Muscle of leg (tissue), 16 donors: Measurements from ENCODE around the gene CENPP. TPM values are rescaled to one million over a fixed set of nuclear protein-coding genes. Genes with fewer than 3 reads are reported as not detected.

Experiments used
- DNase-seq: peaks from one replicate; pipeline ENCODE4 v3.0.0; 2013
- H3K27ac ChIP-seq: one replicate; pipeline ENCODE4 v1.5.1; 2013; ENCODE audit warnings: mild to moderate bottlenecking, low read length, control low read depth
- H3K27me3 ChIP-seq: one replicate; pipeline ENCODE4 v1.6.1; 2013; ENCODE audit warnings: low read length; ENCODE audit not compliant: control insufficient read depth, insufficient read depth
- H3K36me3 ChIP-seq: one replicate; pipeline ENCODE4 v1.6.1; 2013; ENCODE audit warnings: low read length; ENCODE audit not compliant: control insufficient read depth, insufficient read depth
- H3K4me1 ChIP-seq: one replicate; pipeline ENCODE4 v1.6.1; 2013; ENCODE audit warnings: low read length; ENCODE audit not compliant: control insufficient read depth, insufficient read depth
- H3K4me3 ChIP-seq: one replicate; pipeline ENCODE4 v1.5.1; 2013; ENCODE audit warnings: low read length, control low read depth
- H3K9me3 ChIP-seq: replicated peaks from 2 replicates; pipeline ENCODE4 v1.6.1; 2013; ENCODE audit warnings: low read depth, low read length; ENCODE audit not compliant: control insufficient read depth
- WGBS: methylation state at CpG from one replicate; pipeline ENCODE4 v1.1.5; 2013; ENCODE audit warnings: missing lambda C conversion rate; ENCODE audit not compliant: insufficient coverage; 5-methylcytosine and 5-hydroxymethylcytosine counted together
- long read RNA-seq, 11 donors: transcript quantifications; one replicate each; lab custom pipeline, GENCODE V29; 2026
- polyA plus RNA-seq, 8 donors: library from polyadenylated mRNA; unstranded; fragments of 120-200 nt; gene quantifications; one replicate each; pipeline versions ENCODE4 v1.2.1 to v1.2.3, GENCODE V29; 2013; ENCODE audit warnings: inconsistent platforms in 1 of 8, low replicate concordance in 1 of 8; ENCODE audit not compliant: insufficient read length in 8 of 8, insufficient read depth in 1 of 8
- total RNA-seq: library from RNA; stranded (reverse); fragments of 120-200 nt; gene quantifications from one replicate; pipeline ENCODE4 v1.2.4, GENCODE V29; 2013

The CENPP gene
- total RNA-seq (6.4 TPM), polyA plus RNA-seq (1 to 10 TPM; 3.6 to 6.4 (median 5.1) TPM)
- long read RNA-seq, donor 1, partial matches to known transcripts = 0 of 2 reads
- long read RNA-seq, donor 1, other reads (novel, unspliced or antisense) = 0 of 2 reads
- long read RNA-seq, donor 2 = 0 reads
- long read RNA-seq, donor 3, partial matches to known transcripts = 236 of 297 reads
- long read RNA-seq, donor 3, other reads (novel, unspliced or antisense) = 59 of 297 reads
- long read RNA-seq, donor 4, partial matches to known transcripts = 0 of 5 reads
- long read RNA-seq, donor 4, other reads (novel, unspliced or antisense) = 0 of 5 reads
- long read RNA-seq, donor 5, partial matches to known transcripts = 1,191 of 1,692 reads
- long read RNA-seq, donor 5, other reads (novel, unspliced or antisense) = 495 of 1,692 reads
- long read RNA-seq, donor 6, partial matches to known transcripts = 144 of 427 reads
- long read RNA-seq, donor 6, other reads (novel, unspliced or antisense) = 280 of 427 reads
- long read RNA-seq, donor 7, partial matches to known transcripts = 300 of 675 reads
- long read RNA-seq, donor 7, other reads (novel, unspliced or antisense) = 373 of 675 reads
- long read RNA-seq, donor 8, partial matches to known transcripts = 435 of 552 reads
- long read RNA-seq, donor 8, other reads (novel, unspliced or antisense) = 114 of 552 reads
- long read RNA-seq, donor 9, partial matches to known transcripts = 536 of 618 reads
- long read RNA-seq, donor 9, other reads (novel, unspliced or antisense) = 81 of 618 reads
- long read RNA-seq, donor 10, partial matches to known transcripts = 135 of 262 reads
- long read RNA-seq, donor 10, other reads (novel, unspliced or antisense) = 125 of 262 reads
- long read RNA-seq, donor 11, partial matches to known transcripts = 372 of 846 reads
- long read RNA-seq, donor 11, other reads (novel, unspliced or antisense) = 471 of 846 reads

GRCh38 chr9:92325269-92325990, at the start of gene CENPP, which contains the start of gene NOL8:
TSS of gene CENPP (plus strand) at chr9:92325953.
TSS of gene NOL8 (minus strand) at chr9:92325350. CDS start at chr9:92324161, 1,189 bp downstream.
- H3K36me3 ChIP-seq = peaks cover 12% of the 10 kb centered on the region
- no peaks in the 10 kb centered on the region for H3K9me3 ChIP-seq
- peak within 1 kb of the TSS; percentile 96 for H3K27ac ChIP-seq
- peak within 1 kb of the TSS; percentile 56 for H3K4me3 ChIP-seq
- under 1% methylated on average over 48 of the region's 55 CpGs for WGBS
- peaks cover 5% of the 10 kb centered on the region for H3K4me1 ChIP-seq
- peak; percentile 97 for DNase-seq
- H3K27me3 ChIP-seq = no peaks in the 10 kb centered on the region

- H3K9me3 ChIP-seq = no peaks in the 10 kb centered on the region
- H3K4me3 ChIP-seq = no peak overlapping the region
- H3K27ac ChIP-seq = no peak overlapping the region
- WGBS = 49% methylated on average over 5 of the region's 11 CpGs
- no peaks in the 10 kb centered on the region for H3K27me3 ChIP-seq
- no peak for DNase-seq
- H3K36me3 ChIP-seq = peaks cover 53% of the 10 kb centered on the region
- H3K4me1 ChIP-seq = no peaks in the 10 kb centered on the region
Measured at GRCh38 chr9:92276331-92277032, 49.3 kb upstream of the CENPP start.

GRCh38 chr9:92278110-92278509, 47.6 kb upstream of the CENPP start:
- peaks cover 49% of the 10 kb centered on the region for H3K36me3 ChIP-seq
- no peak for DNase-seq
- WGBS = no CpG with 5 or more reads among the region's 2 CpGs

GRCh38 chr9:92279302-92279701, 46.5 kb upstream of the CENPP start:
- 100% methylated on average over 1 of the region's 1 CpG for WGBS
- H3K36me3 ChIP-seq = peaks cover 49% of the 10 kb centered on the region
- no peak for DNase-seq

More at GRCh38 chr9:92278110-92278509, 47.6 kb upstream of the CENPP start:
- Histone ChIP-seq H3K4me3 (no peak overlapping the region), H3K9me3 (no peaks in the 10 kb centered on the region), H3K27ac (no peak overlapping the region), H3K4me1 (no peaks in the 10 kb centered on the region), H3K27me3 (no peaks in the 10 kb centered on the region)

GRCh38 chr9:92289708-92290390, 35.9 kb upstream of the CENPP start:
- Histone ChIP-seq H3K36me3 (peaks cover 20% of the 10 kb centered on the region), H3K4me1 (peaks cover 15% of the 10 kb centered on the region), H3K27ac (no peak overlapping the region), H3K27me3 (no peaks in the 10 kb centered on the region), H3K4me3 (no peak overlapping the region), H3K9me3 (no peaks in the 10 kb centered on the region)
- no peak for DNase-seq
- no CpG with 5 or more reads among the region's 5 CpGs for WGBS

More at GRCh38 chr9:92279302-92279701, 46.5 kb upstream of the CENPP start:
- Histone ChIP-seq H3K27me3 (no peaks in the 10 kb centered on the region), H3K4me1 (no peaks in the 10 kb centered on the region), H3K9me3 (no peaks in the 10 kb centered on the region), H3K27ac (no peak overlapping the region), H3K4me3 (no peak overlapping the region)

- Histone ChIP-seq H3K4me1 (peaks cover 15% of the 10 kb centered on the region), H3K27me3 (no peaks in the 10 kb centered on the region)
Measured at GRCh38 chr9:92290785-92291429, 34.8 kb upstream of the CENPP start.

GRCh38 chr9:92291577-92291976, 34.2 kb upstream of the CENPP start:
- Histone ChIP-seq H3K27ac (no peak overlapping the region), H3K4me1 (peaks cover 15% of the 10 kb centered on the region), H3K9me3 (no peaks in the 10 kb centered on the region), H3K27me3 (no peaks in the 10 kb centered on the region), H3K36me3 (peaks cover 10% of the 10 kb centered on the region), H3K4me3 (no peak overlapping the region)
- DNase-seq = no peak
- WGBS = no CpG with 5 or more reads among the region's 2 CpGs

More at GRCh38 chr9:92290785-92291429, 34.8 kb upstream of the CENPP start:
- no peak for DNase-seq
- no peak overlapping the region for H3K27ac ChIP-seq
- H3K36me3 ChIP-seq = peaks cover 13% of the 10 kb centered on the region
- H3K4me3 ChIP-seq = no peak overlapping the region
- no peaks in the 10 kb centered on the region for H3K9me3 ChIP-seq
- WGBS = no CpG with 5 or more reads among the region's 1 CpG

GRCh38 chr9:92292338-92293074, 33.2 kb upstream of the CENPP start:
- Histone ChIP-seq H3K27ac (no peak overlapping the region), H3K36me3 (peaks cover 8% of the 10 kb centered on the region), H3K4me3 (peak overlapping the region; percentile 69), H3K27me3 (no peaks in the 10 kb centered on the region), H3K4me1 (peaks cover 15% of the 10 kb centered on the region), H3K9me3 (no peaks in the 10 kb centered on the region)
- WGBS = 37% methylated on average over 3 of the region's 8 CpGs
- DNase-seq = no peak
